Heart left ventricle (tissue), 16 donors: ENCODE measurements around the gene SATB2. TPM values are rescaled to one million over a fixed set of nuclear protein-coding genes. Genes with fewer than 3 reads are reported as not detected.
A peak's percentile ranks its signal among the peaks of the same experiment; 100 is the strongest.

Experiments
- ATAC-seq, 4 donors: fragments of 200-7000 bp; cut with Tn5 transposase; one replicate each; pipeline ENCODE4 v1.9.1; 2020 to 2022; ENCODE audit warnings: moderate library complexity in 4 of 4, mild to moderate bottlenecking in 3 of 4, moderate number of reproducible peaks in 1 of 4
- DNase-seq, 5 donors: peaks; one replicate each; pipeline ENCODE4 v3.0.0-alpha.2; 2020
- H3K27ac ChIP-seq, 12 donors: fragments of 200-600 bp; sonication (generic) in 4 of 12; one replicate each; pipeline versions ENCODE4 v1.5.0 to v1.8.0; 2016 to 2022; ENCODE audit warnings: mild to moderate bottlenecking in 2 of 12
- H3K27me3 ChIP-seq, 9 donors: fragments of 200-600 bp; sonication (generic) in 2 of 9; one replicate each; pipeline versions ENCODE4 v1.5.1 to v1.8.0; 2016 to 2022; ENCODE audit warnings: mild to moderate bottlenecking in 3 of 9
- H3K36me3 ChIP-seq, 9 donors: fragments of 200-600 bp; sonication (generic) in 2 of 9; one replicate each; pipeline versions ENCODE4 v1.5.0 to v1.8.0; 2018 to 2022; ENCODE audit warnings: mild to moderate bottlenecking in 2 of 9
- H3K4me1 ChIP-seq, 12 donors: fragments of 200-600 bp; sonication (generic) in 4 of 12; one replicate each; pipeline versions ENCODE4 v1.5.0 to v1.8.0; 2016 to 2022; ENCODE audit warnings: mild to moderate bottlenecking in 3 of 12
- H3K4me3 ChIP-seq, 12 donors: fragments of 200-600 bp; sonication (generic) in 4 of 12; one replicate each; pipeline versions ENCODE4 v1.5.0 to v1.8.0; 2017 to 2022; ENCODE audit warnings: mild to moderate bottlenecking in 9 of 12, moderate library complexity in 4 of 12
- H3K9me3 ChIP-seq, 12 donors: fragments of 200-600 bp; sonication (generic) in 4 of 12; one replicate each; pipeline versions ENCODE4 v1.5.0 to v1.8.0; 2016 to 2022; ENCODE audit warnings: mild to moderate bottlenecking in 1 of 12
- POLR2A ChIP-seq, 2 donors: fragments of 450-650 bp; IDR thresholded peaks; one replicate each; pipeline ENCODE4 v1.6.1; 2017; ENCODE audit warnings: antibody characterized with exemption in 2 of 2, mild to moderate bottlenecking in 2 of 2, moderate library complexity in 2 of 2
- WGBS, 4 donors: extraction: QIAGEN DNeasy Blood & Tissue Kit in 2 of 4; methylation state at CpG; one replicate each; pipeline versions ENCODE4 v1.1.5 to v1.1.7; 2013 to 2018; 5-methylcytosine and 5-hydroxymethylcytosine counted together
- intact Hi-C, 10 donors: fragments of 100-400 bp; cut with DNase I; formaldehyde crosslinking; loops; one replicate each; pipeline versions ENCODE4 v1.11.1 to v1.14.2; 2022
- polyA plus RNA-seq, 2 donors: library from polyadenylated mRNA; stranded (reverse); fragments of 200-250 nt; gene quantifications; one replicate each; pipeline ENCODE4 v1.2.3, GENCODE V29; 2013
- total RNA-seq, 9 donors: library from RNA; depleted of rRNA in 2 of 9; stranded (reverse); fragments of >200 nt in 2 of 9; fragmentation: NEBNext Ultra II Directional in 3 of 9; extraction: Animal tissue kit (Norgen Biotek cat#: 25700) in 3 of 9; gene quantifications; one replicate each; pipeline versions ENCODE4 v1.1.0 to v1.2.4, GENCODE V29; 2016 to 2023
- TF ChIP-seq, protein P1 (sequence below), 12 donors: fragments of 200-600 bp; sonication (generic) in 4 of 12; IDR thresholded peaks; one replicate each; pipeline versions ENCODE4 v1.5.0 to v1.8.0; 2018 to 2022; ENCODE audit warnings: antibody characterized with exemption in 12 of 12, mild to moderate bottlenecking in 5 of 12
- donor health status: ischemic (EF 13 %, LVEDD 7.1; RV severe dilation, severe dysfunction).
- donor health status: healthy with polysubstance abuse.
- donor health status: DM: no; HTN: yes; CAD: no.
- donor health status: DM: no; HTN: no; CAD: no.
- donor health status: ischemic (EF 25% LVEDD 6.9; RV normal size, moderate dysfunction).
- donor health status: ischemic (EF 25% LVEDD 5.7; RV mildly dilated, moderate dysfunction).
- donor health status: healthy.
- donor health status: DM: yes; HTN: yes; CAD: no.
- donor health status: ischemic (EF 35%, LVEDD 5.7; RV mildly dilated, moderate dysfunction).
- donor health status: nonischemic (EF 11% LVEDD 7.7; RV severe dilation, severe dysfunction).
- donor health status: DM: yes; HTN: yes; CAD: no.
- donor health status: PGD.
- donor health status: ischemic (EF 29% LVEDD 5.4; RV normal size, mild dysfunction).
- donor health status: nonischemic (EF 23%, LVEDD 6.1; RV moderate dilation, normal function).

SATB2 gene
- total and polyA plus RNA-seq, 11 donors: 0.38 to 3.3 (median 1.2) TPM

- intact Hi-C loops: loop anchor here in 9 of 10 donors (5.0 to 10.0 kb wide), 4 partner anchors 718 to 1173 kb away; no protein-coding TSS in a partner anchor
- 79 to 98% (median 88%) methylated on average over 1 of the region's 1 CpG for WGBS, 4 donors
- ATAC-seq (no peak), DNase-seq (no peak)
- H3K4me1 ChIP-seq: no peaks in the 10 kb centered on the region
- H3K27ac ChIP-seq: no peak overlapping the region
- no peak for TF ChIP-seq POLR2A (IDR thresholded peaks at IDR 0.05)
- TF ChIP-seq, protein P1, sequence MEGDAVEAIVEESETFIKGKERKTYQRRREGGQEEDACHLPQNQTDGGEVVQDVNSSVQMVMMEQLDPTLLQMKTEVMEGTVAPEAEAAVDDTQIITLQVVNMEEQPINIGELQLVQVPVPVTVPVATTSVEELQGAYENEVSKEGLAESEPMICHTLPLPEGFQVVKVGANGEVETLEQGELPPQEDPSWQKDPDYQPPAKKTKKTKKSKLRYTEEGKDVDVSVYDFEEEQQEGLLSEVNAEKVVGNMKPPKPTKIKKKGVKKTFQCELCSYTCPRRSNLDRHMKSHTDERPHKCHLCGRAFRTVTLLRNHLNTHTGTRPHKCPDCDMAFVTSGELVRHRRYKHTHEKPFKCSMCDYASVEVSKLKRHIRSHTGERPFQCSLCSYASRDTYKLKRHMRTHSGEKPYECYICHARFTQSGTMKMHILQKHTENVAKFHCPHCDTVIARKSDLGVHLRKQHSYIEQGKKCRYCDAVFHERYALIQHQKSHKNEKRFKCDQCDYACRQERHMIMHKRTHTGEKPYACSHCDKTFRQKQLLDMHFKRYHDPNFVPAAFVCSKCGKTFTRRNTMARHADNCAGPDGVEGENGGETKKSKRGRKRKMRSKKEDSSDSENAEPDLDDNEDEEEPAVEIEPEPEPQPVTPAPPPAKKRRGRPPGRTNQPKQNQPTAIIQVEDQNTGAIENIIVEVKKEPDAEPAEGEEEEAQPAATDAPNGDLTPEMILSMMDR (IDR thresholded peaks at IDR 0.05): no peak
- no peak overlapping the region for H3K4me3 ChIP-seq
- no peaks in the 10 kb centered on the region for H3K36me3 ChIP-seq
- H3K27me3 ChIP-seq: peaks cover 0 to 49% (median 5%) of the 10 kb centered on the region in 9 donors
- no peaks in the 10 kb centered on the region for H3K9me3 ChIP-seq
Measured at GRCh38 chr2:199484927-199485326, 27.2 kb upstream of the SATB2 start.

DNA sequence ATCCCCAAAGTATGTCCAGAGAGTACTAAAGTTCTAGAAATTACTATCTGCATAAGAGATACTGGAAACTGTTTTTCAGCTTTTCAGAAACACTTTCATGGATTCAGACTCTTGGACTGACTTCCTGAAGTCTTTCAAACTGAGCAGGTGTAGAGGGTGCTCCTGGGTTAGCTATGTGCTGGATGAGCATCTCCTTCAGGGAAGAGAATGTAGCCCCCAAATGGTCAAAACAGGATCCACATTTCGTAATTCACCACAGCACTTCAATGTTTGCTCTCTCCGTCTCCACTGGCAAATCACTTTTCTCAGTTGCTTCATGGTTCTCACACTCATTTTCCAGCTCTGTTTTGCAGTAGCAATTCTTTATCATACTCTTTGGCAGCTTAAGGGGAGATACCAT, 23.2 kb upstream of the SATB2 start:
- no peaks in the 10 kb centered on the region for H3K36me3 ChIP-seq
- H3K4me3 ChIP-seq: no peak overlapping the region
- intact Hi-C loops: loop anchor here in 3 of 10 donors (5.0 to 10.0 kb wide), 2 partner anchors 714 to 1166 kb away; no protein-coding TSS in a partner anchor
- TF ChIP-seq POLR2A (IDR thresholded peaks at IDR 0.05): no peak
- TF ChIP-seq, protein P1 (IDR thresholded peaks at IDR 0.05): no peak
- WGBS, 4 donors: 61 to 73% (median 66%) methylated on average over 2 of the region's 2 CpGs
- H3K27me3 ChIP-seq: peaks cover 0 to 75% (median 5%) of the 10 kb centered on the region in 9 donors
- ATAC-seq: no peak
- H3K27ac ChIP-seq: no peak overlapping the region
- DNase-seq: no peak
- H3K9me3 ChIP-seq: no peaks in the 10 kb centered on the region
- no peaks in the 10 kb centered on the region for H3K4me1 ChIP-seq

DNA sequence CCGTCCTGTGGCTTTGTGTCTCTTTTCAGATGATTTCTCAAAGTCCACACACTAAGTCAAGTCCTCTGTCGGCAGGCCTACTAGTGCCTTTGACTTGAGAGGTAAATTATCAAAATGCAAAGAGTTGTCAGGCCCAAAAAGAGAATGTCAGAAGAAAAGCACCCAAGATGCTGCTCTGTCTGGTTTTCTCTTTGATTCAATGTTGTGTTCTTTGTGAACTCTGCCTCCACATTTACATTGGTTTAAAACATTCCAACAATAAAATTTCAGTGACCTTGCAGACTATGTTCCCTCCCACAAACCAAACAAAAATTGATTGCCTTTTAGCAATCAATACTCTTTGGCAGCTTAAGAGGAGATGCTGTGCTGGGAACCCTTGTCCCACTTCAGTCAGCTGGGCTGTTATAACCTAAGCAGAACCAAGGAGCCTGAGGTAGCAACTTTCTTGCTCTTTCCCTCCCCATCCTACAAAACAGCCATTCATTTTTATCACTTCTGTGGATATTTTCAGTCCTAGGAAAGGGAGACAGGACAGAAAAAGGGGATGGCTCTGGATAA, 19.6 kb upstream of the SATB2 start:
- Histone ChIP-seq H3K36me3 (no peaks in the 10 kb centered on the region), H3K4me3 (no peak overlapping the region), H3K27me3 (peaks cover 3 to 77% (median 35%) of the 10 kb centered on the region in 9 donors), H3K4me1 (no peaks in the 10 kb centered on the region), H3K27ac (no peak overlapping the region), H3K9me3 (no peaks in the 10 kb centered on the region)
- WGBS, 4 donors: 77 to 86% (median 80%) methylated on average over 2 of the region's 2 CpGs
- ATAC-seq (no peak), DNase-seq (no peak)
- intact Hi-C loops: loop anchor here in 1 of 10 donors (10.0 kb wide), 1 partner anchor 267 kb away; no protein-coding TSS in a partner anchor
- TF ChIP-seq, protein P1 (IDR thresholded peaks at IDR 0.05): no peak
- no peak for TF ChIP-seq POLR2A (IDR thresholded peaks at IDR 0.05)

DNA sequence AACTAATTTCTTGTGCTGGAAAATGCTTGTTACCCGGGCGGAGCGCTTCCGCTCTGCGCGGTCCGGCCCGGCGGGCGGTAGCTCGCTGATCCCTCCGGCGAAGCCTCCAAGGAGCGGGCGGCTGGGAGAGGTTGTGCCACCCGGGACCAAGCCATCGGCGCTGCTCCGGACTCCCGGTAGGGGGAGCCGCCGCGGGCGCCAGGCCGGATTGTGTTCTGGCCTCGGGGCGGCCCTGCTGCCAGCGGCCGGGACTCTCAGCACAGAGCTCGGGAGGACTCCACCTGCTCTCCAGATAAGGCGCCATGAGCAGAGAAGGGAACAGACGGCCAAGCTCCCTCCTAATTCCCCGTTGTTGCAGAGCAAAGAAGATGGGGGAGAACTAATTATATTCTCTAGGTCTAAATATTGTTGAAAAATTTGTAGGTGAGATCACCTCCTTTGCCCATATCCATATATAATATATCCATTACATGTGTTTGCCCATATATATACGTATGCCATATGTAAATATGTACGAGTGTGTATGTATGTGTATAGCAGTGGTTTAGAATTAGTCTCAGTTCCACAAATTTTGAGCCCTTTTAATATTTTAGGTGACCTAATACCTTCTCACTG, 13.8 kb upstream of the SATB2 start:
- Histone ChIP-seq H3K4me1 (peaks cover 0 to 36% (median 15%) of the 10 kb centered on the region in 12 donors), H3K36me3 (no peaks in the 10 kb centered on the region), H3K27me3 (peaks cover 51 to 100% (median 89%) of the 10 kb centered on the region in 9 donors), H3K27ac (no peak overlapping the region), H3K4me3 (peak overlapping the region in 1 of 12 donors; percentile 14), H3K9me3 (no peaks in the 10 kb centered on the region)
- TF ChIP-seq POLR2A (IDR thresholded peaks at IDR 0.05): no peak
- TF ChIP-seq, protein P1 (IDR thresholded peaks at IDR 0.05): peak; percentile 36 to 70 (median 52)
- peak in 4 of 5 donors; percentile 46 to 75 (median 56) for DNase-seq
- peak in 3 of 4 donors; percentile 80 to 95 (median 88) for ATAC-seq
- 5 to 16% (median 8%) methylated on average over 11 to 35 of the region's 35 CpGs for WGBS, 4 donors
- intact Hi-C loops: loop anchor here in 1 of 10 donors (10.0 kb wide), 1 partner anchor 273 kb away; no protein-coding TSS in a partner anchor
